GM19351 (cell line): ENCODE results near the gene DYNC1I1.

ENCODE experiments used
- ATAC-seq: cut with Tn5 transposase; IDR thresholded peaks from one replicate; pipeline ENCODE4 v1.9.1; 2021; ENCODE audit warnings: mild to moderate bottlenecking, moderate library complexity; ENCODE audit not compliant: unreplicated experiment

DYNC1I1 gene

DNA sequence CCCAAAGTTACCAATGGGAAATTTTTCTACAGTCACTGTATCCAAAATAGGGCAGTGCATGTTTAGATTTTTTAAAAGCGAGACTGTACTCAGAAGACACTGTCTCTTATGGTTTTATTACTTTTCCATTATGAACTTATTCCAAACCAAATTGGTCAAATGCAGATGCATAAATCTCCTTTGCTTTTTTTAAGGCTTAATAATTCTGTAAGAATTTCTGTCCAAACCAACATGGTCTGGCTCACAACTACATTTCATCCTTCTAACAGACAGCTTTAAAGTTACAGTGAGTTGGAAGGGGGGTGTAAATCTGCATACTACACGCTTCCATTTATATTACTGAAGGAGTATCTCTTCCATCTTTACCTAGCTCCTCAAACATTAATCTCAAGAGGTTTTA, 350.4 kb downstream of the DYNC1I1 start:
- ATAC-seq = no peak

DNA sequence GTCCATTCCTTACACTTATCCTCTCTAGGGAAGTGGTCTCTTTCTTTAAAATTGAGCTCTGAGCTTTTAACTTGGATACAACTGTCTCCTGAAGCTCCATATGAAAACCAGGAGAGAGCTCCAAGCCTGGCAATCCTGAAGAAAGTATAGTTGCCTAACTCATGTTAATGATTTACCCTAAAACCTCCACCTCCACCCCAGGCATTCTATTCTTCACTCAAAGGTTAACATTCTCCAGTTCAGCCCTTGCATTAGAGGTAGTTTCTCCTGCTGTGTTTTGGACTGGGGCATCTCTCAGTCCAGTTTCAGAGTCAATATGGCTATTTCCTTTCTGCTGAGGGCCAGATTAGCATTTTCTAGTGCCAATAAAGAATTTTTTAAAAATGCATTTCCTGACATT, 354.0 kb downstream of the DYNC1I1 start:
- no peak for ATAC-seq

DNA sequence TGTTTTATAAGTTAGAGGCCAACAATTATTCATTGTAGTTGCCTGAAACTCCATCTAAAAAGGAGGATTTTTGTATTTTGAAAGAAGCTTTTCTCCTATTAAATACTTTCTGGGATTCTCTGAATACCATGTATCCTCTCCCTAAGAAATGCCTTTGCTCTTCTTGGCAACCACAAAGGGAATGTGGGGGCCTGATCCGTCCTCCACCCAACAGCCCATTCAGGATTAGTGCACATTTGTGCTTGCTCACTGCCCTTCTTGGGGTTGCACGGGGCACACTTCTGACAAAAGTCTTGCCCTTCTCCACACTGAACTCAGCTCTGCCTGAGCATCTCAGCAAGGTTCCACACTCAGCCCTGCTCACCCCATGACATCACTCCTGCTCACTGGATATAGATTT, 355.4 kb downstream of the DYNC1I1 start:
- ATAC-seq = no peak

DNA sequence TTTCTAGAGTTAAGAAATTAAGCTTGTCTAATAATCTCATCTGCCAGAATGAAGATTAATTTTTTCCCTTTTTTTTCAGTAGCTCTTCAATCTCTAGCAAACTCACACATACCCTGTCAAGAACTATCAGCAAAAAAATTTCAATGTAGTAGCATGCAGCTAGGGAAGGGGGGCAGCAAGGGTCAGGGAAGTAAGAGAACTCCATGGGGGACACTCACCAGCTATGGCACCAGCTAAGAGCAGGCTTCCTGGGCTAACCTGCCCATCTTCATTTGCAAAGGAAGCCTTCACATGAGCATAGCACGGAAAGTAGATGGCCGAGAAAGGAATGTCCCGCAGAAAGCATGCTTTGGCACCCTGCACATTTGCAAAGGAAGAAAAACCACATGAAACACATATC, 359.2 kb downstream of the DYNC1I1 start:
- no peak for ATAC-seq

DNA sequence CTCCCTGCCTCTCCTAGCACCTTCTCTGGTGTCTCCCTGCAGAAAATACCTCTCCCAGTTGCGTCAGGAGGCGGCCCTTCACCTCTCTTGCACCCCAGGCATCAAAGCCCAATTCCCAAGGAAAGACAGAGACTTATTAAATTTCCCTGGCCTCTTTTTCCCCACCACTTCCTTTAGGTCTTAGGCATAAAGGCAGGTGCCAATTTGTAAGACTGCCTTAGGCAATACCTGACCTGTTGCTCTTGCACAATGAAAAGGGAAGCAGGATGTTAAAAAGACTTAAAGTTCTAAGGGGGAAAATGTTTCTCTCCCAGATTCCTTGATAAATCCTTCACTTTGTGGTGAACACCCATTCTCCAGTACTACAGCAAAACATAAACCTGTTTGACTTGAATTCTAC, 362.9 kb downstream of the DYNC1I1 start:
- ATAC-seq = no peak

DNA sequence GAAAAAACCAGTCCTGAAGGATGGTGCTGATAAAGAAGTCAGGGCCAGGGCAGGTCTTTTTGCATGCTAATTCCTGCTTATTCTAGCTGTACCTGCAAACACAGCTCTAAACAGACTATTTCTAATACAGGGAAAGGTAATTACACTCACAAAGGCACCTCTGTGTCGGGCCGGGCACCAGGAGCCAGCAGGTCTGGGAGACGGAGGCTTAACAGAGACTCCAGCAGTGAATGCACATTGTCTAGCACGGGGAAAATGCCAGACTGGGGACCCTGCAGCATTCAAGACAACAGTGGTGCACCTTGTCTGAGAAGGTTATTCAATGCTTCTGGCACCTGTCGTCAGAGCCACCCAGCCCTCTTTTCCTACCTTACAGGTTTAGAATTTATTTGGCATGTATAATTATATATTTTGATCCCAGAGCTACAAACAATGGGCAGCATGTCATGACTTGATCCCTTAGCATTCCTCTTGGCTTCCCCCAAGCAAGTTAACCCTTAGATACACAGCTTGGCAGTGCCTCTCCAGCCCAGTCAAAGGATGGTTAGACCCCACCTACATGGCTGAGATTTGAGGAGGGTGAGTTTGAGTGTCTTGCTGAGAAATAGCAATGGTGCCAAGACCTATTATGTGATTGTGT, 364.4 kb downstream of the DYNC1I1 start:
- ATAC-seq = no peak

GRCh38 chr7:96143495-96144259, 371.3 kb downstream of the DYNC1I1 start:
- ATAC-seq = no peak

DNA sequence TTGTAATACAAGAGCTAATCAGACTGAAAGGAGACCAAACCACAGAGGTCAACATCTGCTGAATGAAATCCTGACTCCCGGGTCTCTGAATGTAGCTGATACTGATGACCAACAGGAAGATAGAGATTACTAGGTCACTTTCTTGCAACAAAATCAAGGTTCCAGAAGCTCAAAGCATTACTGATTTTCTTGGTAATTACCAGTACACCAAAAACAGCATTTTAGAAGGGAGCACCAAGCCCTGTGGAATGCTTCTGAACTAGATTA, 371.8 kb downstream of the DYNC1I1 start:
- ATAC-seq = no peak
